Skeletal muscle tissue (tissue), 4 donors: ENCODE measurements around the gene FAAP20. TPM values are rescaled to one million over a fixed set of nuclear protein-coding genes. Genes with fewer than 3 reads are reported as not detected.

Source experiments
- H3K27ac ChIP-seq: one replicate; pipeline ENCODE4 v1.7.0; 2013; ENCODE audit warnings: mild to moderate bottlenecking, low read depth, low read length, inconsistent platforms
- H3K27me3 ChIP-seq, 3 donors: one replicate each; pipeline ENCODE4 v1.7.0; 2013; ENCODE audit warnings: low read length in 3 of 3; ENCODE audit not compliant: control insufficient read depth in 3 of 3, insufficient read depth in 3 of 3
- H3K36me3 ChIP-seq, 3 donors: one replicate each; pipeline ENCODE4 v1.7.0; 2013; ENCODE audit warnings: low read length in 3 of 3; ENCODE audit not compliant: control insufficient read depth in 3 of 3, insufficient read depth in 3 of 3
- H3K4me1 ChIP-seq, 3 donors: one replicate each; pipeline ENCODE4 v1.7.0; 2013; ENCODE audit warnings: low read length in 3 of 3, mild to moderate bottlenecking in 3 of 3; ENCODE audit not compliant: control insufficient read depth in 3 of 3, insufficient read depth in 3 of 3
- H3K4me3 ChIP-seq, 3 donors: one replicate each; pipeline ENCODE4 v1.7.0; 2013; ENCODE audit warnings: low read length in 3 of 3
- H3K9ac ChIP-seq, 3 donors: one replicate each; pipeline ENCODE4 v1.7.0; 2013; ENCODE audit warnings: low read length in 3 of 3, mild to moderate bottlenecking in 3 of 3, moderate library complexity in 2 of 3, low read depth in 1 of 3
- H3K9me3 ChIP-seq, 3 donors: one replicate each; pipeline ENCODE4 v1.7.0; 2013; ENCODE audit warnings: low read length in 3 of 3; ENCODE audit not compliant: control insufficient read depth in 3 of 3
- total RNA-seq: library from RNA; depleted of rRNA; stranded (reverse); fragments of >200 nt; gene quantifications from one replicate; pipeline ENCODE4 v1.2.3, GENCODE V29; 2014
- donor health status: Osteomylitis.

FAAP20 gene
- total RNA-seq, 1 donor from 2014 or later = 13.0 TPM

DNA sequence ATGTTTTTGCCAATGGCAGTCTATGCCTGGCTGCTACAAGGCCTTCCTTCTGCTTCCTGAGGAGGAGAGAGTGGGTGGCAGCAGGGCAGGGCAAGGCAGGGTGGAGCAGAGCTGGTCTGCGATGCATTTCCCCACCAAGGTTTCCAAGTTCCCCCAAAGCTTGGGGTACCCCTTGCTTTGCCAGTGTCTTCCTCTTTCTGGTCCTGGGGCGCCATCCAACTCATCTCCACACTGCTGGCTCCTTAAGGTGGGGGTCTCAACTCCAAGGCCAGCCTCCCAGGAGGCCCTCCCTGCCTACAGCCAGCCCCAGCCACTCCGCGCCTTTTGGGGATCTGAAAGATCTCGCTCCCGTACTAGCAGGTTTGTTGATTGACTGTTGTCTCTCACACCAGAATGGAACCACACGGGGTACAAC is 29.6 kb upstream of the FAAP20 start:
- Histone ChIP-seq H3K27ac (no peak overlapping the region), H3K9me3 (no peaks in the 10 kb centered on the region), H3K4me1 (peaks cover 3 to 9% (median 7%) of the 10 kb centered on the region in 3 donors), H3K36me3 (no peaks in the 10 kb centered on the region), H3K9ac (no peak overlapping the region), H3K27me3 (no peaks in the 10 kb centered on the region), H3K4me3 (no peak overlapping the region)

DNA sequence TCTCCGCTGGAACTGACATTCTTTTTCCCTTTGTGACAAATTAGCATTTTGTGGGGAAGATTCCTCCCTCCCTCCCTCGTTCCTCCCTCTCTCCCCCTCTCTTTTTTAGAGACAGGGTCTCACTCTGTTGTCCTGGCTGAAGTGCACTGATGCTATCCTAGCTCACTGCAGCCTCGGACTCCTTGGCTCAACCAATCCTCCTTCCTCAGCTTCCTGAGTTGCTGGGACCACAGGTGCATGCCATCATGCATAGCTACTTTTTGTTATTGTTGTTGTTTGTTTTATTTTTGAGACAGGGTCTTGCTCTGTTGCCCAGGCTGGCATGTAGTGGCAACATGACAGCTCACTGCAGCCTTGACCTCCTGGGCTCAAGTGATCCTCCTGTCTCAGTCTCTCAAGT is 26.7 kb upstream of the FAAP20 start:
- H3K36me3 ChIP-seq = no peaks in the 10 kb centered on the region
- no peaks in the 10 kb centered on the region for H3K9me3 ChIP-seq
- H3K4me3 ChIP-seq = no peak overlapping the region
- no peaks in the 10 kb centered on the region for H3K4me1 ChIP-seq
- no peak overlapping the region for H3K27ac ChIP-seq
- H3K27me3 ChIP-seq = no peaks in the 10 kb centered on the region
- no peak overlapping the region for H3K9ac ChIP-seq

DNA sequence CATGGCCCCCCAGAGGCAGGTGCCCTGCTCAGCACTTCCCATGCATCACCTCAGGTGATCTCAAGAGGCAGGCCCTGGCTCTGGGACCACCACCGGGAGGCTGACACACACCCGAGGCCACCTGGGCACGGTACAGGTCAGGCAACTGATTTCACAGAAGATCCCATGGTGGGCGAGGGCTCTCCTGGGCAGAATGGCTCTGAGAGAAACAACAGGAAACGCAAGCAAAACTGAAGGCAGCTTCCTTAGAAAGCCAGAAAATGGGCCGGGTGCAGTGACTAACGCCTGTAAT is 22.1 kb upstream of the FAAP20 start:
- Histone ChIP-seq H3K9ac (peak overlapping the region in 1 of 3 donors; percentile 16), H3K27ac (no peak overlapping the region), H3K27me3 (no peaks in the 10 kb centered on the region), H3K4me1 (peaks cover 29 to 31% (median 30%) of the 10 kb centered on the region in 3 donors), H3K36me3 (no peaks in the 10 kb centered on the region), H3K9me3 (no peaks in the 10 kb centered on the region), H3K4me3 (no peak overlapping the region)

DNA sequence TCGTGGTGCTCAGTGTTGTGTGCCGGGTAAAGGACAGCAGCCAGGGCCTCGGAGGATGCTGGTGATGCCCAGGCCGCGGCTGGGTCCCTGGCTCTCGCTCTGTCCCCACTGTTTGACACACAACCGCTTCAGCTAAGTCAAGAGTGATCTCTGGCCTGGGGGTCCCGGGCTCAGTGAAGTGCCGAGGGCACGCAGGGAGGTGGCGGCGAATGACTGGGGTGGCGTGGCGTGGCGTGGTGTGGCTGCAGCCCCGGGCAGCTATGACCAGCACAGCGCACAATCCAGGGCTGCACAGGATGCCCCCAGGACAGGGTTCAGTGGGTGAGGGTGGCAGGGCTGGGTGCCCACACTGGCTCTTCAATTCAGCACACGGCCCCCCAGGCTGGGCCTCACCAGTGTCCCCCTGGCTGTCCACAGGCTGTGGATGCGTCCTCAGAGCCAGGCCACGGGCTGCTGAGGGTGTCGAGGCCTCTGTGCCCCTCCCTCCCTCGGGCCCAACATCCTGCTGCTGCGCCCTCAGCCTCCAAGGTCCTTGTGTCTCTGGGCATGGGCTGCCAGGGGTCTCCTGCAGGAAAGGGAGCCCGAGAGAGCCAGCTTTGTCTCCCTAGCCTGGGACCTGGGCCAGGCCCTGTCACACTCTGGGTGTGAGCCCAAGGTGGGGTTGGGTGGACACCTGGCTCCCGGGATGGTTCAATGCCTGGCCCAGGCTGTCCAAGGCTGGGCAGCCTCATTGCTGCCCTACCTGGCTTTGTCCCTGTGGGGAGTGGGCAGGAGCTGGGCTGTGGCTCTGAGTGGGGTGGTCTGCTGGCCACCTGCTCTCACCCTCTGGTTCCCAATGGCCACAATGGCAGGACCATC is 21.6 kb upstream of the FAAP20 start:
- H3K4me3 ChIP-seq = no peak overlapping the region
- H3K27me3 ChIP-seq = no peaks in the 10 kb centered on the region
- H3K4me1 ChIP-seq = peaks cover 29 to 31% (median 30%) of the 10 kb centered on the region in 3 donors
- H3K9me3 ChIP-seq = no peaks in the 10 kb centered on the region
- H3K27ac ChIP-seq = no peak overlapping the region
- peak overlapping the region in 1 of 3 donors; percentile 16 for H3K9ac ChIP-seq
- H3K36me3 ChIP-seq = no peaks in the 10 kb centered on the region

DNA sequence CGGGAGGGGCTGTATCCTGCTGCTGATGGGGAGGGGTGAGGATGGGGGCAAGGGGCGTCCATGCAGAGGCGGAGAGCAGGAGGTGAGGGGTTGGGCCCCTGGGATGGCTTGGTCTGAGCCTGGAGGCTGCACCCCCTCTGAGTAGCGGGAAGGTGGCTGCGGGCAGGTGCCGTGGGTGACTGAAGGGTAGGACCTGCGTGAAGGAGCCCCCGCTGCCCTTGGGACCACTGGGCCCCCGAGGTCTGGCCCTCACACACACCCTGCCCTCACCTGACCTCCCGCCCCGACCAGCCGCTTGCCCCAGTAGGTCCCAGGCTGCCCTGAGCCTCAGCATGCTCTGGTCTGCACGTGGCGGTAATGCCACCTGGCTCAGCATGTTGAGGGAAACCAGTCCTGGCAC is 20.8 kb upstream of the FAAP20 start:
- Histone ChIP-seq H3K9ac (no peak overlapping the region), H3K36me3 (no peaks in the 10 kb centered on the region), H3K27ac (no peak overlapping the region), H3K27me3 (no peaks in the 10 kb centered on the region), H3K4me3 (no peak overlapping the region), H3K4me1 (peaks cover 29 to 31% (median 30%) of the 10 kb centered on the region in 3 donors), H3K9me3 (no peaks in the 10 kb centered on the region)

DNA sequence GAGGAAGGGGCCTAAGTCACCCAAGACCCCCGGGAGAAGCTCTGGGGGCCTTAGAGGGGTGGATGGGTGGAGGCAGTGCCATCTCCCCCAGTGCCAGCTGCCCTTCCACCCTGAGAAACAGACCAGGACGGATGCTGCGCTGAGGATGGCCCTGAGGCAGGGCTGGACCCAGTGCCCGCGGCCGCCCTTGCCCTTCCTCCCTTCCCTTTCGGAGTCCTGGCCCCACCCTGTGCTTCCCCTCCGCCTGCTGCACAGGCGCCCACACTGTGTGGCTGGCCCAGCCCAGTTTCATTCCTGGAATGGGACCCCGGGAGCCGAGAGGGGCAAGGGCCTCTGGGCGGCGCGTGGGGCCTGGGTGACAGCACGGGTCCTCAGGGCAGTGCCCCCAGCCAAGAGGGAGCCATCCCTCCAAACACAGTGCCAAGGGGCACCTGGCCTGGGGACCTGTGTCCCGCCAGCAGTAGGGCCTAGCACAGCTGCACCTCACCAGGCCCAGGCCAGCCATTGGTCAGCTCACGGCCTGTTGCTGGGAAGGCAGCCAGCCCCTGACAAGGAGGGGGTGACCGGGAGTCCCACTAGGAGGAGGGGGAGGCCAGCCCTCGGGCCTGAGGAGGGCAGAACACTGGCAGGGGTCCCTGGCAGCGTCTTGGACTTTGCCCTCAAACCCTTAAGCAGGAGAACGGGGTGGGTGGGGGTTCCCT is 20.1 kb upstream of the FAAP20 start:
- peak overlapping the region; percentile 79 to 88 (median 86) for H3K9ac ChIP-seq
- H3K4me1 ChIP-seq = peaks cover 31 to 32% (median 31%) of the 10 kb centered on the region in 3 donors
- H3K36me3 ChIP-seq = no peaks in the 10 kb centered on the region
- no peaks in the 10 kb centered on the region for H3K9me3 ChIP-seq
- no peaks in the 10 kb centered on the region for H3K27me3 ChIP-seq
- peak overlapping the region in 1 of 3 donors; percentile 75 for H3K4me3 ChIP-seq
- peak overlapping the region; percentile 96 for H3K27ac ChIP-seq

DNA sequence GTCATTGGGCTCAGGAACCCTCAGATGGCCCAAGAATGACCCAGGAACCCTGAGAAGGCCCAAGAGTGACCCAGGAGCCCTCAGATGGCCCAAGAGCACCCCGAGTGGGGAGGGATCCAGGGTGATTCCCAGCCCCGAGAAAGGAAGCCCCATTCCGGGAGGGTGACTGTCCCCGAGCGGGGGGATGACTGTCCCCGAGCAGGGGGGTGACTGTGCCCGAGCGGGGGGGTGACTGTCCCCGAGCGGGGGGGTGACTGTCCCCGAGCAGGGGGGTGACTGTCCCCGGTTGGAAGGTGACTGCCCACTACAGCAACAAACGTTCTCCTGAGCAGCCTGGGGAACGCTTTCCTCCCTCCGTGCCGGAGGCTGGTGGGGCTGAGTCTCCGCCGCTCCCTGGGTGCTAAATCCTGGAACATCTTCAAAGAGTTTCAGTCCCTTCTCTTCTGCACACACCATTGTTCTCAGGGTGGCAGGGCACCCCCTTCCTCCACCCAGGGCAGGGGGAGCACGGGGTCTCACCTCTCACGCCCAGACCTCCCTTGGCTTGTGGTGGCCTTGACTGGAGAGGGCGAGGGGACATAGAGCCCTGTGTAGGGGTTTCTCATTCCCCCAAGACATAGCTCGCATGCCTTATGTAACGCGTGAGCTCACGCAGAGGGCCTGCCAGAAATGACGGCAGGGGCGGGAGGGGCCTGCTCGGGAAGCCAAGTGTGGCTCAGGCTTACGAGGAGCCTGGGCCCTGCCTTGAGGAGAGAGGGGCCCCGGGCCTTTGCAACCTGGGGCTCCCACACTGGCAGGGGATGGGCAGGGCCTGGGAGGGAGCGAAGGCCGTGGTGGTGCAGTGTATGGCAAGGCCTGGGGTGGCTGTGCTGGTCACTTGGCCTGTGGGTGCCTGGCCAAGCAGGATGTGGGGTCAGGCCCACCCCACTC is 19.3 kb upstream of the FAAP20 start:
- H3K9me3 ChIP-seq = no peaks in the 10 kb centered on the region
- H3K36me3 ChIP-seq = no peaks in the 10 kb centered on the region
- H3K27ac ChIP-seq = peak overlapping the region; percentile 96
- peaks cover 39 to 41% (median 40%) of the 10 kb centered on the region in 3 donors for H3K4me1 ChIP-seq
- H3K27me3 ChIP-seq = no peaks in the 10 kb centered on the region
- H3K9ac ChIP-seq = peak overlapping the region; percentile 79 to 88 (median 86)
- peak overlapping the region; percentile 62 to 75 (median 65) for H3K4me3 ChIP-seq

DNA sequence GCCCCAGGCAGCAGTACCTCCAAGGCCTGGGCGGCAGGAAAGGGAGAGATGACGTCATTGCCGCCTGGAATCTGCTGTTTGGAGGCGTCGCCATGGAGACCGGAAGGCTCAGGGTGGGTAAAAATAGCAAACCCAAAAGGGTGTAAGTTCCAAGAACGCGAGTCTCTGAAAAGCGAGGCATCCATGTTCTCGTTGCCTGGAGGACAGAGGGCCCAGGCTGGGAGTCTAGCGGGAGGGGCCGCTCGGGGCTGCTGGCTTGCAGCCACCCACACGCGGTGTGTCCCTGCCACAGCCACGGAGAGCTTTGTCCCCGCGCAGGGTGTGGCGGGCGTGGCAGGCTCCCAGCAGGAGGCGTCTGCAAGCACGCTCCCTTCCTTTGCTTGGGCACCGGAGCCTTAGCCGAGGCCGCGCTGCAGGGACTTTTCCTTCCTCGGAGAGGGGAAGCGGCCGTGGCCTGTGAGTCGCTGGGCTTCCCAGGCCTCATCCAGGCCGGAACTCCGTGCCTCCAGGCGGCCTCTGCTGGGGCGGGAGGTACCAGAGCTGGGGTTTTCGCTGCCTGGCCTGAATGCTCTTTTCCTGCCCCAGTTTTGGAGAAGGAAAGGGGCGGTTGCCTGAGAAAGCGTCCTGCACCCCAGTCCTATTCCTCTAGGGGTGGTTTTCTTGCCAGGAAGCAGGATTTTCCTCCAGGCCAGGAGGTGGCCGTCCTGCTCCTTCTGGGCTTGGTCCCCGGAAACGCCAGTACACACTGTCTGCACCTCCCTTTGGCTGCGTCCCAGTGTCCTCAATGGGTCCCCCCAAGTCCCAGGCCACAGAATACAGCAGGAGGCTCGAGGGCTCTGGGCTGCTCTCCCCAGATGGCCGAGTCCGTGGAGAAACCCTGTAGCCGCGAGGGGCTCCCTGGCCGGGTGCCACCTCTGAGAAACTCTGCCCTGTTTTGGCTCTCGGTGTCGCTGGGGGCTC is 18.2 kb upstream of the FAAP20 start:
- no peaks in the 10 kb centered on the region for H3K9me3 ChIP-seq
- peak overlapping the region; percentile 79 to 88 (median 86) for H3K9ac ChIP-seq
- no peaks in the 10 kb centered on the region for H3K27me3 ChIP-seq
- H3K4me3 ChIP-seq = peak overlapping the region; percentile 56 to 75 (median 65)
- peaks cover 49 to 50% (median 49%) of the 10 kb centered on the region in 3 donors for H3K4me1 ChIP-seq
- H3K36me3 ChIP-seq = no peaks in the 10 kb centered on the region
- peak overlapping the region; percentile 96 for H3K27ac ChIP-seq

DNA sequence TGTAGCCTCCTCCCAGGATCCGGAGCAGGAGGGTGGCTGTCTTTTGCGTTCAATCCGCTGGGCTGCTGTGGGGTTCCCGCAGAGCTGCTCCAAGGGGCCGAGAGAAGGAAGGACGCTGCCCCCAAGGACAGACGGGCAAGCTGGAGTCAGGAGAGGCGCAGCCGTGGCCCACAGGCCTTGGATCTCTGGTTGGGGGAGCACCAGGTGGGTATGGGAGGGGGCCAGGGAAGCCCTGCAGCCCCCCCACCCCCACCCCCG is 17.6 kb upstream of the FAAP20 start:
- peaks cover 52 to 54% (median 54%) of the 10 kb centered on the region in 3 donors for H3K4me1 ChIP-seq
- H3K36me3 ChIP-seq = no peaks in the 10 kb centered on the region
- H3K27ac ChIP-seq = peak overlapping the region; percentile 96
- H3K27me3 ChIP-seq = no peaks in the 10 kb centered on the region
- H3K9ac ChIP-seq = peak overlapping the region; percentile 74 to 86 (median 76)
- no peaks in the 10 kb centered on the region for H3K9me3 ChIP-seq
- peak overlapping the region in 2 of 3 donors; percentile 38 to 54 for H3K4me3 ChIP-seq
